Erythroblast (primary cell): Measurements from ENCODE around the gene ISL2.

Experiments
- GATA1 ChIP-seq: IDR thresholded peaks from 2 replicates; pipeline ENCODE4 v1.6.1; 2011; ENCODE audit warnings: low read depth, mild to moderate bottlenecking, control low read depth, low read length, moderate library complexity
- POLR2A ChIP-seq: IDR thresholded peaks from 2 replicates; pipeline ENCODE4 v1.6.1; 2011; ENCODE audit warnings: mild to moderate bottlenecking, low read length

DNA sequence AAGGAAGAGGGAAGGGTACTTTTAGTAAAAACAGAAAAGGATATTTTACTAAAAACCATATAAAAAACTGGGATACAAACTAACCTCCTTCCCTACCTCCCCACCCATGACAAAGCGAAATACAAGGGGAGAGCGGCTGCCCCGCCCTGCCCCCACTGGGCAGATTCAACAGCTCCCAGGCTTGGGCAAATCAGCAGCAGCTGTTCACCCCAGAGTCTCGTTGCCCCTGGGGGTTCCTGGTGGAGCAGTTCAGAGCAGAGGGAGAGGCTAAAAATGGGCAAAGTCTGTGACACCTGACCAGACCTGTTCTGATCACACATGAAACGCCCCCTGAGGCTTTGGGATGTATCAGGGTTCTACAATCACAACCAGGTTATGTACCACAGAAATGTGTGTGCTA, 22.8 kb upstream of the ISL2 start:
- TF ChIP-seq POLR2A, result no peak
- no peak for TF ChIP-seq GATA1
